ENCODE measurements around the gene PKN1. TPM values are rescaled to one million over a fixed set of nuclear protein-coding genes. Genes with fewer than 3 reads are reported as not detected.

The PKN1 gene
- total RNA-seq, 1 experiment from 2014 or later: 72.8 TPM

- DNase-seq (ENCODE audit: extremely low read depth, low read depth): peak; percentile 86
Measured at GRCh38 chr19:14507704-14508542, 74.8 kb downstream of the PKN1 start.

- DNase-seq (ENCODE audit: extremely low read depth, low read depth): no peak
Measured at GRCh38 chr19:14510311-14511228, 77.5 kb downstream of the PKN1 start.

- DNase-seq (ENCODE audit: extremely low read depth, low read depth): no peak
Measured at GRCh38 chr19:14511229-14511593, 78.1 kb downstream of the PKN1 start.

GRCh38 chr19:14512406-14512961, 79.4 kb downstream of the PKN1 start:
- no peak for DNase-seq (ENCODE audit: extremely low read depth, low read depth)

GRCh38 chr19:14514215-14514863, 81.2 kb downstream of the PKN1 start:
- no peak for DNase-seq (ENCODE audit: extremely low read depth, low read depth)

GRCh38 chr19:14515501-14516047, 82.5 kb downstream of the PKN1 start:
- no peak for DNase-seq (ENCODE audit: extremely low read depth, low read depth)

GRCh38 chr19:14516048-14516534, 83.0 kb downstream of the PKN1 start:
- no peak for DNase-seq (ENCODE audit: extremely low read depth, low read depth)

GRCh38 chr19:14516746-14517438, 83.8 kb downstream of the PKN1 start:
- no peak for DNase-seq (ENCODE audit: extremely low read depth, low read depth)

- no peak for DNase-seq (ENCODE audit: extremely low read depth, low read depth)
Measured at GRCh38 chr19:14517446-14517839, 84.3 kb downstream of the PKN1 start.

GRCh38 chr19:14517840-14518505, 84.9 kb downstream of the PKN1 start, which contains the start of gene DNAJB1:
Gene DNAJB1, minus strand, starts transcription at chr19:14518397. Its CDS starts 48 bp downstream, at chr19:14518349.
- no peak for DNase-seq (ENCODE audit: extremely low read depth, low read depth)

- DNase-seq (ENCODE audit: extremely low read depth, low read depth): no peak
Measured at GRCh38 chr19:14519245-14519859, 86.2 kb downstream of the PKN1 start.

GRCh38 chr19:14519860-14520407, 86.8 kb downstream of the PKN1 start:
- DNase-seq (ENCODE audit: extremely low read depth, low read depth): no peak

- DNase-seq (ENCODE audit: extremely low read depth, low read depth): no peak
Measured at GRCh38 chr19:14520543-14520942, 87.4 kb downstream of the PKN1 start.

Small RNA genes within 50 kb of the gene (small RNA-seq; reads per million reads assigned to genes)
- gene SNRPGP15: 0 to 0.06 reads per million in 2 experiments

Other genes with a start within 250 kb of the PKN1 start
- gene ADGRL1, start 227.1 kb upstream of the PKN1 start, total RNA-seq (2014; rRNA removed; shearing (Covaris generic)): 5.8 and 6.2 TPM in 2 replicates
- 38.0 and 40.4 TPM in 2 replicates for gene ADGRE5, start 51.9 kb upstream of the PKN1 start, total RNA-seq (2014; rRNA removed; shearing (Covaris generic))
- 85.6 and 89.1 TPM in 2 replicates for gene DDX39A, start 14.0 kb upstream of the PKN1 start, total RNA-seq (2014; rRNA removed; shearing (Covaris generic))
- 0.52 and 0.92 TPM in 2 replicates for gene PTGER1, start 42.0 kb downstream of the PKN1 start, total RNA-seq (2014; rRNA removed; shearing (Covaris generic))
- 55.0 and 58.7 TPM in 2 replicates for gene GIPC1, start 62.8 kb downstream of the PKN1 start, total RNA-seq (2014; rRNA removed; shearing (Covaris generic))
- 51.5 and 57.1 TPM in 2 replicates for gene DNAJB1, start 85.1 kb downstream of the PKN1 start, total RNA-seq (2014; rRNA removed; shearing (Covaris generic))
- gene TECR, start 96.3 kb downstream of the PKN1 start, total RNA-seq (2014; rRNA removed; shearing (Covaris generic)): 53.8 and 59.1 TPM in 2 replicates
- gene NDUFB7, start 138.8 kb downstream of the PKN1 start, total RNA-seq (2014; rRNA removed; shearing (Covaris generic)): 116 and 139 TPM in 2 replicates
- gene CLEC17A, start 149.8 kb downstream of the PKN1 start, total RNA-seq (2014; rRNA removed; shearing (Covaris generic)): not detected in 2 replicates
- not detected in 2 replicates for gene ADGRE3, start 241.5 kb downstream of the PKN1 start, total RNA-seq (2014; rRNA removed; shearing (Covaris generic))